Ishikawa (cell line): Measurements from ENCODE around the gene CBX8.

Source experiments
- CEBPB ChIP-seq: IDR thresholded peaks from 2 replicates; pipeline ENCODE4 v1.6.1; 2012
- CREB1 ChIP-seq: IDR thresholded peaks from 2 replicates; pipeline ENCODE4 v1.6.1; 2012; ENCODE audit warnings: low read depth
- EGR1 ChIP-seq: IDR thresholded peaks from 2 replicates; pipeline ENCODE4 v1.6.1; 2012
- EP300 ChIP-seq: IDR thresholded peaks from 2 replicates; pipeline ENCODE4 v1.6.1; 2012; ENCODE audit warnings: borderline replicate concordance
- FOXM1 ChIP-seq: IDR thresholded peaks from 2 replicates; pipeline ENCODE4 v1.6.1; 2012; ENCODE audit warnings: low read depth, borderline replicate concordance
- MAX ChIP-seq: IDR thresholded peaks from 2 replicates; pipeline ENCODE4 v1.6.1; 2012
- NFIC ChIP-seq: IDR thresholded peaks from 2 replicates; pipeline ENCODE4 v1.6.1; 2012
- RAD21 ChIP-seq: IDR thresholded peaks from 2 replicates; pipeline ENCODE4 v1.6.1; 2012; ENCODE audit warnings: low read depth
- REST ChIP-seq: IDR thresholded peaks from 2 replicates; pipeline ENCODE4 v1.6.1; 2012; ENCODE audit warnings: low read depth, mild to moderate bottlenecking
- TAF1 ChIP-seq: IDR thresholded peaks from 2 replicates; pipeline ENCODE4 v1.6.1; 2012; ENCODE audit warnings: low read depth, mild to moderate bottlenecking
- TCF12 ChIP-seq: IDR thresholded peaks from 2 replicates; pipeline ENCODE4 v1.6.1; 2012; ENCODE audit warnings: low read depth
- TEAD4 ChIP-seq: IDR thresholded peaks from 2 replicates; pipeline ENCODE4 v1.6.1; 2012
- USF1 ChIP-seq: IDR thresholded peaks from 2 replicates; pipeline ENCODE4 v1.6.1; 2012
- YY1 ChIP-seq: IDR thresholded peaks from 2 replicates; pipeline ENCODE4 v1.6.1; 2012; ENCODE audit warnings: low read depth
- ZBTB7A ChIP-seq: IDR thresholded peaks from 2 replicates; pipeline ENCODE4 v1.6.1; 2012; ENCODE audit warnings: low read depth

CBX8 gene

GRCh38 chr17:79749156-79749815 is 47.6 kb downstream of the CBX8 start:
- TF ChIP-seq TCF12 = no peak
- no peak for TF ChIP-seq CREB1
- no peak for TF ChIP-seq MAX
- TF ChIP-seq CEBPB = no peak
- no peak for TF ChIP-seq NFIC
- no peak for TF ChIP-seq EGR1
- no peak for TF ChIP-seq EP300
- no peak for TF ChIP-seq YY1
- no peak for TF ChIP-seq TEAD4
- no peak for TF ChIP-seq FOXM1
- TF ChIP-seq USF1 = no peak
- no peak for TF ChIP-seq REST
- no peak for TF ChIP-seq TAF1
- no peak for TF ChIP-seq ZBTB7A
- no peak for TF ChIP-seq RAD21

GRCh38 chr17:79748295-79749099 is 48.4 kb downstream of the CBX8 start:
- no peak for TF ChIP-seq MAX
- TF ChIP-seq FOXM1 = no peak
- no peak for TF ChIP-seq TAF1
- no peak for TF ChIP-seq CREB1
- no peak for TF ChIP-seq EP300
- TF ChIP-seq USF1 = no peak
- TF ChIP-seq EGR1 = no peak
- TF ChIP-seq TCF12 = no peak
- TF ChIP-seq RAD21 = no peak
- no peak for TF ChIP-seq REST

GRCh38 chr17:79747508-79748294 is 49.2 kb downstream of the CBX8 start:
- TF ChIP-seq CREB1 (no peak), TAF1 (no peak), RAD21 (no peak), EGR1 (no peak), ZBTB7A (no peak), USF1 (no peak), YY1 (no peak)

GRCh38 chr17:79746889-79747507 is 49.9 kb downstream of the CBX8 start:
- TF ChIP-seq EGR1 (no peak), TAF1 (no peak), FOXM1 (no peak), TCF12 (no peak), REST (no peak), CREB1 (no peak), ZBTB7A (no peak), USF1 (no peak), YY1 (no peak), EP300 (no peak), TEAD4 (no peak)
